K562 (cell line): ENCODE measurements around the gene SPOCK2. TPM values are rescaled to one million over a fixed set of nuclear protein-coding genes. Genes with fewer than 3 reads are reported as not detected.

ENCODE experiments used
- ATAC-seq: fragments of 200-7000 bp; cut with Tn5 transposase; 3 replicates; pipeline ENCODE4 v1.9.1; 2020; ENCODE audit warnings: moderate library complexity
- BruUV-seq: library from RNA; stranded (reverse); fragments of 400-500 nt; replicated peaks from 2 replicates; lab custom pipeline; 2021; lab: Mats Ljungman, UMichigan
- CTCF ChIA-PET: fragments of 300-600 bp; formaldehyde crosslinking; extraction: SDS; loops from one replicate; lab custom pipeline; 2021; ENCODE audit warnings: low intra/inter-chr PET ratio; lab: Yijun Ruan, JAX
- POLR2A ChIA-PET: fragments of 300-600, 350-650 bp; sonication (Branson Sonifier 250); formaldehyde crosslinking; extraction: SDS; loops from one replicate; lab custom pipeline; 2021; ENCODE audit warnings: antibody characterized with exemption, inconsistent platforms; lab: Yijun Ruan, JAX
- DNase-seq, 4 experiments: peaks; one replicate each; pipeline versions ENCODE4 v3.0.0 to v3.0.0-alpha.2; 2011 to 2018; ENCODE audit warnings: low spot score in 3 of 4, mixed read lengths in 3 of 4; ENCODE audit errors: extremely low read depth in 1 of 4
- FAIRE-seq: peaks from 2 replicates; lab custom pipeline; 2011; peaks lifted over from hg19 to GRCh38; lab: Jason Lieb, UNC
- H2AFZ ChIP-seq: 2 replicates; pipeline ENCODE4 v1.6.0; 2011; ENCODE audit warnings: low read depth, low read length, control low read depth, inconsistent platforms
- H3K27ac ChIP-seq: fragments of 200-600 bp; 3 replicates; pipeline ENCODE4 v1.8.0; 2011; ENCODE audit warnings: low read depth, mild to moderate bottlenecking, control low read depth, inconsistent platforms, low read length, moderate library complexity, mixed read lengths; ENCODE audit errors: extremely low read depth
- H3K27me3 ChIP-seq, 2 experiments: fragments of 300-600 bp in 1 of 2; 2 replicates in 1 of 2; 3 replicates in 1 of 2; pipeline versions ENCODE4 v1.6.0 to v1.8.0; 2011; ENCODE audit warnings: inconsistent platforms in 2 of 2, low read length in 2 of 2, mild to moderate bottlenecking in 1 of 2, mixed read lengths in 1 of 2, moderate library complexity in 1 of 2; ENCODE audit not compliant: control insufficient read depth in 2 of 2, insufficient read depth in 2 of 2
- H3K36me3 ChIP-seq: fragments of 300-600 bp; 3 replicates; pipeline ENCODE4 v1.8.0; 2011; ENCODE audit warnings: mild to moderate bottlenecking, low read length, inconsistent platforms; ENCODE audit not compliant: control insufficient read depth, insufficient read depth
- H3K4me1 ChIP-seq, 2 experiments: fragments of 200-600 bp in 1 of 2; replicated peaks in 1 of 2; 2 replicates in 1 of 2; 3 replicates in 1 of 2; pipeline versions ENCODE4 v1.5.1 to v1.8.0; 2011; ENCODE audit warnings: inconsistent platforms in 2 of 2, low read length in 2 of 2, mild to moderate bottlenecking in 1 of 2, mixed read lengths in 1 of 2, moderate library complexity in 1 of 2; ENCODE audit not compliant: control insufficient read depth in 2 of 2, insufficient read depth in 2 of 2
- H3K4me2 ChIP-seq: 2 replicates; pipeline ENCODE4 v1.6.1; 2011; ENCODE audit warnings: low read length, control low read depth, inconsistent platforms, mixed read lengths; ENCODE audit not compliant: insufficient read depth
- H3K4me3 ChIP-seq: fragments of 200-600 bp; sonication (generic), shearing (Covaris generic); 2 replicates; pipeline ENCODE4 v1.5.1; 2016; ENCODE audit warnings: control low read depth, inconsistent platforms
- H3K79me2 ChIP-seq: fragments of 200-600 bp; 3 replicates; pipeline ENCODE4 v1.8.0; 2011; ENCODE audit warnings: low read length, inconsistent platforms; ENCODE audit not compliant: control insufficient read depth, insufficient read depth
- H3K9ac ChIP-seq, 2 experiments: 2 replicates each; pipeline versions ENCODE4 v1.6.0 to v1.6.1; 2011; ENCODE audit warnings: low read depth in 2 of 2, low read length in 2 of 2, control low read depth in 1 of 2, inconsistent platforms in 1 of 2, mild to moderate bottlenecking in 1 of 2, mixed read lengths in 1 of 2; ENCODE audit not compliant: insufficient read depth in 1 of 2
- H3K9me1 ChIP-seq: one replicate; pipeline ENCODE4 v1.6.0; 2011; ENCODE audit warnings: inconsistent platforms, mild to moderate bottlenecking, low read length, moderate library complexity; ENCODE audit not compliant: control insufficient read depth, insufficient read depth
- H3K9me3 ChIP-seq: replicated peaks from 2 replicates; pipeline ENCODE4 v1.5.1; 2011; ENCODE audit warnings: low read depth, low read length, inconsistent platforms; ENCODE audit not compliant: control insufficient read depth, insufficient read depth
- H4K20me1 ChIP-seq: replicated peaks from 2 replicates; pipeline ENCODE4 v1.6.1; 2011; ENCODE audit warnings: low read length, inconsistent platforms, mixed read lengths; ENCODE audit not compliant: control insufficient read depth, insufficient read depth
- COPS2 ChIP-seq: fragments of 450-650 bp; conservative IDR thresholded peaks from 2 replicates; pipeline ENCODE4 v1.6.1; 2016; ENCODE audit warnings: mild to moderate bottlenecking, moderate library complexity
- DIDO1 ChIP-seq: fragments of 450-650 bp; IDR thresholded peaks from 2 replicates; pipeline ENCODE4 v1.6.1; 2016; ENCODE audit warnings: low read depth, missing biosample characterization, missing genetic modification characterization
- E2F3 ChIP-seq: fragments of 250-450 bp; sonication (Bioruptor Pico); IDR thresholded peaks from 2 replicates; pipeline ENCODE4 v1.4.0; 2020; ENCODE audit warnings: mild to moderate bottlenecking
- ETV5 ChIP-seq: sonication (generic); formaldehyde crosslinking; IDR thresholded peaks from 2 replicates; pipeline ENCODE4 v1.4.0; 2020; ENCODE audit warnings: low read depth, mild to moderate bottlenecking, missing genetic modification reagents
- HDAC6 ChIP-seq: IDR thresholded peaks from 2 replicates; pipeline ENCODE4 v1.6.1; 2012; ENCODE audit warnings: low read depth, mild to moderate bottlenecking, control low read depth, inconsistent platforms, low read length, moderate library complexity
- HINFP ChIP-seq: fragments of 450-650 bp; conservative IDR thresholded peaks from 2 replicates; pipeline ENCODE4 v1.6.1; 2016; ENCODE audit warnings: missing genetic modification characterization, low read depth, mild to moderate bottlenecking, control low read depth, missing compliant biosample characterization
- MBD2 ChIP-seq: sonication (generic); IDR thresholded peaks from 2 replicates; pipeline ENCODE4 v1.6.1; 2016; ENCODE audit warnings: low read depth, borderline replicate concordance
- MYC ChIP-seq, 2 experiments: fragments of 250-450 bp in 1 of 2; sonication (Bioruptor Pico) in 1 of 2; IDR thresholded peaks; 2 replicates each; pipeline versions ENCODE4 v1.5.1 to v1.6.1; 2012 to 2021; ENCODE audit warnings: low read depth in 2 of 2, borderline replicate concordance in 1 of 2, improper control_type of control experiment in 1 of 2, low read length in 1 of 2, mild to moderate bottlenecking in 1 of 2, moderate library complexity in 1 of 2
- RBBP5 ChIP-seq: fragments of 200-600 bp; sonication (generic); IDR thresholded peaks from 2 replicates; pipeline ENCODE4 v1.6.1; 2012; ENCODE audit warnings: borderline replicate concordance, mild to moderate bottlenecking, low read length, control low read depth, inconsistent platforms; ENCODE audit not compliant: insufficient read depth, poor library complexity, severe bottlenecking
- XRCC3 ChIP-seq: fragments of 450-650 bp; IDR thresholded peaks from 2 replicates; pipeline ENCODE4 v1.6.1; 2017; ENCODE audit warnings: mild to moderate bottlenecking, moderate library complexity
- ZBED1 ChIP-seq: IDR thresholded peaks from 2 replicates; pipeline ENCODE4 v1.6.1; 2014
- ZNF354B ChIP-seq: fragments of 250-450 bp; sonication (Bioruptor Pico); IDR thresholded peaks from 2 replicates; pipeline ENCODE4 v1.4.0; 2020
- WGBS: fragments of 100-300 bp; shearing (Covaris generic); methylation state at CpG from one replicate; pipeline ENCODE4 v1.1.6; 2016; ENCODE audit warnings: low coverage, mixed read lengths; ENCODE audit not compliant: insufficient coverage; ENCODE audit errors: missing lambda C conversion rate; 5-methylcytosine and 5-hydroxymethylcytosine counted together
- in situ Hi-C: fragments of 300-500 bp; cut with MboI; formaldehyde crosslinking; loops from 4 replicates; pipeline ENCODE4 v1.15.0; 2018; ENCODE audit warnings: inconsistent platforms, mixed read lengths
- intact Hi-C: fragments of 100-400 bp; cut with micrococcal nuclease; formaldehyde crosslinking; loops from 2 replicates; pipeline ENCODE4 v1.14.2; 2022
- polyA plus RNA-seq, 8 experiments: library from polyadenylated mRNA; depleted of rRNA in 4 of 8; stranded (reverse) in 5 of 8; unstranded in 3 of 8; fragments of >200 nt; fragmentation: Nextera tagmentation in 2 of 8; fragmentation: Illumina TruSeq in 1 of 8; extraction: Ambion mirVana in 2 of 8; extraction: Trizol in 1 of 8; gene quantifications; 2 replicates each; pipeline versions ENCODE4 v1.2.1 to v1.2.3, GENCODE V29; 2011 to 2014; ENCODE audit warnings: inconsistent platforms in 1 of 8, missing spikeins in 1 of 8
- total RNA-seq, 7 experiments: library from RNA; depleted of rRNA in 6 of 7; stranded (reverse); fragments of >200 nt in 6 of 7; fragmentation: Illumina TruSeq in 2 of 7; extraction: Trizol in 2 of 7; gene quantifications; 2 replicates each; pipeline versions ENCODE4 v1.2.1 to v1.2.3, GENCODE V29; 2011 to 2021; ENCODE audit warnings: low replicate concordance in 1 of 7
- TF ChIP-seq, protein P1 (sequence below): fragments of 150-350 bp; IDR thresholded peaks from 2 replicates; pipeline ENCODE4 v1.6.1; 2014; ENCODE audit warnings: low read depth, mild to moderate bottlenecking, low read length, borderline replicate concordance
- TF ChIP-seq, protein P2 (sequence below): fragments of 250-450 bp; sonication (Bioruptor Pico); IDR thresholded peaks from 2 replicates; pipeline ENCODE4 v1.8.0; 2022; ENCODE audit warnings: moderate library complexity, mild to moderate bottlenecking, inconsistent platforms

Gene SPOCK2
- total and polyA plus RNA-seq, 9 of the 15 experiments (the other 6 are each of a cell fraction or from before 2014, with no cell fraction given), result 0.04 to 0.86 (median 0.11) TPM; not detected in 2

- POLR2A ChIA-PET, result interaction anchor here (0.5 to 1.3 kb wide), 8 partner anchors 8 to 266 kb away, joined by 3 to 5 read pairs (median 4); no protein-coding TSS in a partner anchor
- in situ Hi-C loops (loop anchor here (10.0 kb wide), 1 partner anchor 267 kb away; no protein-coding TSS in a partner anchor), intact Hi-C loops (no loop called here)
- CTCF ChIA-PET, result no interaction called here
- H3K4me1 ChIP-seq, result peaks cover 0 to 12% of the 10 kb centered on the region in 2 experiments; a peak in 1 of 5 replicates
- no peak for FAIRE-seq
- H3K4me2 ChIP-seq, result no peak overlapping the region
- peaks cover 8 to 21% of the 10 kb centered on the region in 2 experiments; a peak in 4 of 5 replicates for H3K27me3 ChIP-seq
- no peaks in the 10 kb centered on the region for H4K20me1 ChIP-seq
- no peak for DNase-seq
- 0 out of 4 replicates have a peak overlapping the region, but pooled peaks of 1 of the 2 experiments have one; percentile 1 for H3K9ac ChIP-seq
- H2AFZ ChIP-seq, result no peak overlapping the region
- ATAC-seq, result no peak; the same call in 2 of the 3 replicates
- H3K9me3 ChIP-seq, result no peaks in the 10 kb centered on the region
- H3K9me1 ChIP-seq, result peaks cover 5% of the 10 kb centered on the region
- no peaks in the 10 kb centered on the region for H3K36me3 ChIP-seq
- H3K79me2 ChIP-seq, result no peaks in the 10 kb centered on the region
- 38% methylated on average over 10 of the region's 11 CpGs for WGBS
- no TSS peak for BruUV-seq
- H3K27ac ChIP-seq, result no peak overlapping the region
- no peak overlapping the region for H3K4me3 ChIP-seq
- no peak for TF ChIP-seq HDAC6
- TF ChIP-seq E2F3 (CRISPR knock-in tag), result no peak
- TF ChIP-seq, protein P1, sequence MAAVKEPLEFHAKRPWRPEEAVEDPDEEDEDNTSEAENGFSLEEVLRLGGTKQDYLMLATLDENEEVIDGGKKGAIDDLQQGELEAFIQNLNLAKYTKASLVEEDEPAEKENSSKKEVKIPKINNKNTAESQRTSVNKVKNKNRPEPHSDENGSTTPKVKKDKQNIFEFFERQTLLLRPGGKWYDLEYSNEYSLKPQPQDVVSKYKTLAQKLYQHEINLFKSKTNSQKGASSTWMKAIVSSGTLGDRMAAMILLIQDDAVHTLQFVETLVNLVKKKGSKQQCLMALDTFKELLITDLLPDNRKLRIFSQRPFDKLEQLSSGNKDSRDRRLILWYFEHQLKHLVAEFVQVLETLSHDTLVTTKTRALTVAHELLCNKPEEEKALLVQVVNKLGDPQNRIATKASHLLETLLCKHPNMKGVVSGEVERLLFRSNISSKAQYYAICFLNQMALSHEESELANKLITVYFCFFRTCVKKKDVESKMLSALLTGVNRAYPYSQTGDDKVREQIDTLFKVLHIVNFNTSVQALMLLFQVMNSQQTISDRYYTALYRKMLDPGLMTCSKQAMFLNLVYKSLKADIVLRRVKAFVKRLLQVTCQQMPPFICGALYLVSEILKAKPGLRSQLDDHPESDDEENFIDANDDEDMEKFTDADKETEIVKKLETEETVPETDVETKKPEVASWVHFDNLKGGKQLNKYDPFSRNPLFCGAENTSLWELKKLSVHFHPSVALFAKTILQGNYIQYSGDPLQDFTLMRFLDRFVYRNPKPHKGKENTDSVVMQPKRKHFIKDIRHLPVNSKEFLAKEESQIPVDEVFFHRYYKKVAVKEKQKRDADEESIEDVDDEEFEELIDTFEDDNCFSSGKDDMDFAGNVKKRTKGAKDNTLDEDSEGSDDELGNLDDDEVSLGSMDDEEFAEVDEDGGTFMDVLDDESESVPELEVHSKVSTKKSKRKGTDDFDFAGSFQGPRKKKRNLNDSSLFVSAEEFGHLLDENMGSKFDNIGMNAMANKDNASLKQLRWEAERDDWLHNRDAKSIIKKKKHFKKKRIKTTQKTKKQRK, result no peak
- TF ChIP-seq DIDO1 (tag), result no peak
- no peak for TF ChIP-seq XRCC3
- TF ChIP-seq MYC (IDR thresholded peaks at IDR 0.05; ENCODE audit: low read depth, low read length), result no peak
- TF ChIP-seq MYC (CRISPR knock-in tag; IDR thresholded peaks at IDR 0.05; ENCODE audit: borderline replicate concordance, low read depth), result no peak
- TF ChIP-seq, protein P2, sequence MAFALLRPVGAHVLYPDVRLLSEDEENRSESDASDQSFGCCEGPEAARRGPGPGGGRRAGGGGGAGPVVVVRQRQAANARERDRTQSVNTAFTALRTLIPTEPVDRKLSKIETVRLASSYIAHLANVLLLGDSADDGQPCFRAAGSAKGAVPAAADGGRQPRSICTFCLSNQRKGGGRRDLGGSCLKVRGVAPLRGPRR (CRISPR knock-in tag), result no peak
- TF ChIP-seq COPS2, result no peak
- no peak for TF ChIP-seq ETV5 (CRISPR knock-in tag)
- no peak for TF ChIP-seq ZNF354B
- no peak for TF ChIP-seq RBBP5
- no peak for TF ChIP-seq ZBED1
- TF ChIP-seq HINFP (tag), result no peak
- no peak for TF ChIP-seq MBD2
These were observed 20.1 kb downstream of the SPOCK2 start for GRCh38 chr10:72068126-72068765.
